ENCODE data around the gene SMG7.

Gene SMG7

DNA sequence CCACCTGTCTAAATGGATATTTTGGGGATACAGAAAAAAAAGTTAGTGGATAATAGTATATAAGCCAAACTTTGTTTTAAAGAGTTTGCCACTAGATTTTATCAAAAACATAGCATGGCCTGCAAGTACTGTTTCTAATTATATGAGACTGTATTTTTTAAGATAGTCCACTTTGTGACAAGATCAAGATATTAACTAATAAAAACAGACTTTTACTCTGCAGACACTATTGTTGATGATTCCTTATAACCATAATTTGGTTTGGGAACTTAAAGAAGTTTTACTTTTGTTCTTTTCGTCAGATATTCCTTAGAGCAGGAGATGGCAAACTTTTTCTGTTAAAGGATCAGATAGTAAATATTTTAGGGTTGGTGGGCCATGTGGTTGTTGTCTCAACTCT is 36.4 kb downstream of the SMG7 start:
- peaks cover 7% of the 10 kb centered on the region; the same call in 1 of the 2 replicates for H3K4me1 ChIP-seq (ENCODE audit: insufficient read depth, low read length)
- H3K9me3 ChIP-seq (ENCODE audit: control insufficient read depth, insufficient read depth, low read length), result no peaks in the 10 kb centered on the region
- H3K36me3 ChIP-seq (ENCODE audit: insufficient read depth, low read length), result no peaks in the 10 kb centered on the region
- no peak overlapping the region for H3K9ac ChIP-seq (ENCODE audit: low read depth, low read length)

DNA sequence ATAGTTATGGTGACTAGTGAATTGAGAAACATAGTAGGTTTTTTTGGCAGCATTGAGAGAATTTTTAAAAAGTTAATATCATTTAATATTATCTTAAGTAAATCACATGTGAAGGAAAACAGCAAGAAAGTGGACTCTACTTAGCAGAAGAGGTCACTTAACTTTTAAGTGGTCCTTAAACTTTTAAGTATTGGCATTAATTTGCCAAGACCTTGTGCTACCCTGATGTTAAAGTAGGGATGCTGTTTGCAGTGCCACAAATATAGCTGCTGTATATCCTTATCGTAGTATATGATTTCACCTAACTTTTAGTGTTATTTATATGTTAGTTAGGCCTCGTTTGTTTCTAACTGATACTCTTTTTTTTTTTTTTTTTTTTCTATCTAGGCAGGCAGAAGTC is 40.2 kb downstream of the SMG7 start:
- Histone ChIP-seq H3K9ac (ENCODE audit: low read depth, low read length) (no peak overlapping the region), H3K4me1 (ENCODE audit: insufficient read depth, low read length) (peaks cover 20% of the 10 kb centered on the region; the same call in 1 of the 2 replicates), H3K36me3 (ENCODE audit: insufficient read depth, low read length) (no peaks in the 10 kb centered on the region), H3K9me3 (ENCODE audit: control insufficient read depth, insufficient read depth, low read length) (no peaks in the 10 kb centered on the region)

DNA sequence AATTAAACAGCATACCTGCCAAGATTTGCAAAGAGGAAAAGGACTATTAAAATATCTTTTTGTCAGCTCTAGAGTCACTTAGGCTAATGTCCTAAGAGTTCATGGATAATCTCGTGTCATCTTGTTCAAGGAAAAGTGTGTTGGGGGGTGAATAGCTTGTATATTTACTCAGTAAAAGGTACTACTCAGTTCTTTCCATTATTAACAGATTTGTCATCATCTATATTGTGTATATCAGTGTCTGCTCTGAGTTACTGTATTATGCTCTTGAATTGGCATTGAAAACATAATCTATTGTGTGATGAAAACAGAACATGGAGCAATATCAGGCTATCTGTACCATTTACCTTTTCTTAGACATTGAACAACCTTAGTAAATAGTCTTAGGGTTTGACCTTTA is 41.9 kb downstream of the SMG7 start:
- Histone ChIP-seq H3K4me1 (ENCODE audit: insufficient read depth, low read length) (peaks cover 20% of the 10 kb centered on the region; the same call in 1 of the 2 replicates), H3K36me3 (ENCODE audit: insufficient read depth, low read length) (peaks cover 4% of the 10 kb centered on the region; the same call in 1 of the 2 replicates)

DNA sequence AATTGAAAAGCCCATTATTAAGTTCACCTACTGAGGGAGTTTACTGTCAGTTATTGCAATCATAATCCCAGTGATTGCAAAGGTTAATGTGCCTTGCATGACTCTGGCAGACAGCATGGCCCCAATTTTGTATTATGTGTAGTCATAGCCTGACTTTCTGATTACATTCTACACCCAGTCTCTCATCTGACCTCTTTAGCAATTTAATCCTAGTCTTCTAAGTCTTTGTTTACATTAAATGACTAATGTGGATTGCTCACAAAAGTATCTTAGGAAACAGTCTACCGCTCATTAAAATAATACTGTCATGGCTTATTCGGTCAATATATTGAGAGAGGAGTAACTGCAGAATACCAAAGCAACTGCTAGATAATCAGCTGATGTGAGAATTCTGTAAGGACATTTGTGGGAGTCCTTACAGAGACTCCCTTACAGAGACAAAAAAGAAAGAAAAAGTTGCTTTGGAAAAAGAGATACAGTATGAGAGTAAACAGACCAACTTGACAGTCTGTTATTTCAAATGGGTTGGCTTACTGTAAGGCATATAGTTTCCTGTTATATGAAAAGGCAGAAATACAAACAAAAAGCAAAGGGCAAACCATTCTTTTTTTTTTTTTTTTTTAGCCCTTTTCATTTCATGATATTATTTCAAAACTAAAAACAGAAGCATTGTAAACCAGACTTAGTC is 42.8 kb downstream of the SMG7 start:
- Histone ChIP-seq H3K9me3 (ENCODE audit: control insufficient read depth, insufficient read depth, low read length) (no peaks in the 10 kb centered on the region), H3K36me3 (ENCODE audit: insufficient read depth, low read length) (peaks cover 4% of the 10 kb centered on the region; the same call in 1 of the 2 replicates), H3K4me1 (ENCODE audit: insufficient read depth, low read length) (peaks cover 20% of the 10 kb centered on the region; the same call in 1 of the 2 replicates), H3K9ac (ENCODE audit: low read depth, low read length) (no peak overlapping the region)

More for the DNA sequence above, 41.9 kb downstream of the SMG7 start:
- no peaks in the 10 kb centered on the region for H3K9me3 ChIP-seq (ENCODE audit: control insufficient read depth, insufficient read depth, low read length)
- no peak overlapping the region for H3K9ac ChIP-seq (ENCODE audit: low read depth, low read length)

- Histone ChIP-seq H3K36me3 (ENCODE audit: insufficient read depth, low read length) (peaks cover 4% of the 10 kb centered on the region; the same call in 1 of the 2 replicates), H3K4me1 (ENCODE audit: insufficient read depth, low read length) (peaks cover 13% of the 10 kb centered on the region; the same call in 1 of the 2 replicates), H3K9me3 (ENCODE audit: control insufficient read depth, insufficient read depth, low read length) (no peaks in the 10 kb centered on the region), H3K9ac (ENCODE audit: low read depth, low read length) (no peak overlapping the region)
Observed at GRCh38 chr1:183516725-183517124, 44.4 kb downstream of the SMG7 start.

DNA sequence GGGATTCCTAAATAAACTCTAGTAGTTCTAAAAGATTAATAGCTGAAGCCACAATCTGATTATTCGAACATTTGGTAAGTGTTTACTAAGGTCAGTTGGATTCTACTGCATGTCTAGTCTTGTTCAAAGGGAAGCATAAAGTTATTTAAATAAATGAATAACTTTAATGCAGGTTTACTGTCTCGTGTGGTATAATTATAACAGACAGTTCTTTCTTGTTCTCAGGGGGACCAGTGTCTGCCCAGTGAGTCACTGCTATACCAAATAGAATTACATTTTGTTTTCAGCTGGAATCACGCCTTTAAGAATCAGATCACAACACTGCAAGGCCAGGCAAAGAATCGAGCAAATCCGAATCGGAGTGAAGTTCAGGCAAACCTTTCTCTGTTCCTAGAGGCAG is 45.1 kb downstream of the SMG7 start:
- Histone ChIP-seq H3K9ac (ENCODE audit: low read depth, low read length) (no peak overlapping the region), H3K9me3 (ENCODE audit: control insufficient read depth, insufficient read depth, low read length) (no peaks in the 10 kb centered on the region), H3K36me3 (ENCODE audit: insufficient read depth, low read length) (peaks cover 4% of the 10 kb centered on the region; the same call in 1 of the 2 replicates), H3K4me1 (ENCODE audit: insufficient read depth, low read length) (peaks cover 13% of the 10 kb centered on the region; the same call in 1 of the 2 replicates)

GRCh38 chr1:183520379-183520778 is 48.1 kb downstream of the SMG7 start:
- peaks cover 4% of the 10 kb centered on the region; the same call in 1 of the 2 replicates for H3K36me3 ChIP-seq (ENCODE audit: insufficient read depth, low read length)
- H3K9ac ChIP-seq (ENCODE audit: low read depth, low read length), result no peak overlapping the region
- H3K9me3 ChIP-seq (ENCODE audit: control insufficient read depth, insufficient read depth, low read length), result no peaks in the 10 kb centered on the region
- H3K4me1 ChIP-seq (ENCODE audit: insufficient read depth, low read length), result 0 out of 2 replicates have a peak, but pooled peaks cover under 1% of the 10 kb centered on the region

DNA sequence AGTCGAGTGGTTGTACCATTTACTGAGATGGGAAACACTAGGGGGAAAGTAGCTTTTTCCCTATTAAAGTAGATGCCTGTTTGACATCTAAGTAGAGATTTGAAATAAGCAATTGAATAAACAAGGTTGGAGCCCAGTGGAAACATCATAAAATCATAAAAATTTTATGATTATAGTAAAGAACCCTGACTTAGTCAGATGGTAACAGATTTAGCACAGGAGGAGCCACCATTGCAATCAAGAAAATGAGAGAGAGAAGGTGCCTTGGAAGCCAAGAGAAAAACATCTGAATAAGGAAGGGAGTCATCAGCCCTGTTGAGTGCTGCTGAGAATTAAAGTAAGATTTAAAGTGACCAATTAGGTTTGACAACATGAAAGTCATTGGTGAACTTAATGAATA is 49.8 kb downstream of the SMG7 start:
- H3K36me3 ChIP-seq (ENCODE audit: insufficient read depth, low read length), result peaks cover 4% of the 10 kb centered on the region; the same call in 1 of the 2 replicates
- H3K9me3 ChIP-seq (ENCODE audit: control insufficient read depth, insufficient read depth, low read length), result no peaks in the 10 kb centered on the region
- no peak overlapping the region for H3K9ac ChIP-seq (ENCODE audit: low read depth, low read length)
- H3K4me1 ChIP-seq (ENCODE audit: insufficient read depth, low read length), result no peaks in the 10 kb centered on the region

DNA sequence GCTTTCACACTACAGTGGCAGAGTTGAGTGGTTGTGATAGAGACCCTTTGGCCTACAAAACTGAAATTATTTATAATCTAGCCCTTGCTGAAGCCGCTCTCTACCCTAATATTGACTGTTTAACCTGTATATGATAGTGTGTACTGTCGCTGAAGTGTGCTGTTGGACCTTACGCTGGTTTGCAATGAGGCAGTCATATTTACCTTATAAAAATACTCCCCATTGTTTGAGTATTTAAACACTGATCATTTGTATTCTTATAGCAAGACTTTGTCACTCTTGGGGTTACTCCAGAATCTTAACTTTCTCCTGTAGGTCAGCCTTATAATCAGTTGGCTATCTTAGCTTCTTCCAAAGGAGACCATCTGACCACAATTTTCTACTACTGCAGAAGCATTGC is 56.3 kb downstream of the SMG7 start:
- Histone ChIP-seq H3K36me3 (ENCODE audit: insufficient read depth, low read length) (peaks cover 5% of the 10 kb centered on the region; the same call in 1 of the 2 replicates), H3K9ac (ENCODE audit: low read depth, low read length) (no peak overlapping the region), H3K9me3 (ENCODE audit: control insufficient read depth, insufficient read depth, low read length) (no peaks in the 10 kb centered on the region), H3K4me1 (ENCODE audit: insufficient read depth, low read length) (no peaks in the 10 kb centered on the region)

DNA sequence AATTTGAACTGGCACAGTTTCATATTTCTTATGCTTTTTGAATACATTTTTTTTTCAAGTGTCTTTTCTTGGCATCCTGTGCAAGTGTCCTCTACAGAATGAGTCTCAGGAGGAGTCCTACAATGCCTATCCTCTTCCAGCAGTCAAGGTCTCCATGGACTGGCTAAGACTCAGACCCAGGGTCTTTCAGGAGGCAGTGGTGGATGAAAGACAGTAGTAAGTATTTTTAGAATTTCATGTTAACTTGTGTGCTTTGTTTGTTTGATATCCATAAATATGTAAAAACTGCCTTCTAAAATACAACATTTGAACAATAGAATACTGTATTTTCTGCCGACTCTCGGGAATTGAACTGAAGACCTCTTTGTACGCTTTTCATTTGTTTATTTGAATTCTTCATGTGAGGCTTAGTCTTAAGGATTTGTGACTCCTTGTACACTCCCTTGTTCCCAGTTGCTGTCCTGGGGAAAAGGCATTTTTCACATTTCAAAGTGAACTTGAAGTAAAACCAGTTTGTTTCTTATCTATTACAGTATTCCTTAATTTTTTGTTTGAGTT is 61.4 kb downstream of the SMG7 start:
- Histone ChIP-seq H3K9me3 (ENCODE audit: control insufficient read depth, insufficient read depth, low read length) (no peaks in the 10 kb centered on the region), H3K36me3 (ENCODE audit: insufficient read depth, low read length) (peaks cover 3% of the 10 kb centered on the region; the same call in 1 of the 2 replicates)

GRCh38 chr1:183537405-183537804 is 65.1 kb downstream of the SMG7 start:
- Histone ChIP-seq H3K9me3 (ENCODE audit: control insufficient read depth, insufficient read depth, low read length) (no peaks in the 10 kb centered on the region), H3K9ac (ENCODE audit: low read depth, low read length) (no peak overlapping the region), H3K36me3 (ENCODE audit: insufficient read depth, low read length) (peaks cover 8% of the 10 kb centered on the region; the same call in 1 of the 2 replicates), H3K4me1 (ENCODE audit: insufficient read depth, low read length) (no peaks in the 10 kb centered on the region)

More for the DNA sequence above, 61.4 kb downstream of the SMG7 start:
- Histone ChIP-seq H3K4me1 (ENCODE audit: insufficient read depth, low read length) (no peaks in the 10 kb centered on the region), H3K9ac (ENCODE audit: low read depth, low read length) (no peak overlapping the region)

DNA sequence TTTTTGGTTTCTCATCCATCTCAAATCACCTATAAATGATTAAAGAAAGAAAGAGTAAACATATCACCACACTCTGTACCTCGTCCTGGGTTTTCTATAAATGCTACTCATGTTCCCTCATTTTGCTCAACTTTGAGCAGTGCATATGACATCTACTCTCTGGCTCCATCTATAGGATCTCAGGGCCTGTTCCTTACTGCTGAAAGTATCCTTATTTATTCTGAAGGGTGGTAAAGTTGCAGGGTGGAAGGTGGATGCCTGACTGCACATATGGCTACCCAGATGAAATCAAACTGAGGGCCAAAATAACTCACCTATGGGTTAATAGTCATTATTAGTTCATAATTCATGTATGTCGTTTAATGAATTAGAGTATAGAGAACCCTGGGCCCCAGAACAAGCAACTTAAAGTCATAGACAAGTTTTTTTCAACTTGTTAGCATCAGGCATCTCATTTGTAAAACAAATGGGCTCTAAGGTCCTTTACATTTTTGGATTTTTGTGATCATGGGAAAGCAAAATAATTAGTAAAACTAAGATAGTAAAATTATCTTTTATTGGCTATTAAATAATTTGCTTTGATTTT is 71.4 kb downstream of the SMG7 start:
- Histone ChIP-seq H3K9me3 (ENCODE audit: control insufficient read depth, insufficient read depth, low read length) (no peaks in the 10 kb centered on the region), H3K36me3 (ENCODE audit: insufficient read depth, low read length) (peaks cover 15% of the 10 kb centered on the region; the same call in 1 of the 2 replicates), H3K4me1 (ENCODE audit: insufficient read depth, low read length) (peaks cover 17% of the 10 kb centered on the region; the same call in 1 of the 2 replicates), H3K9ac (ENCODE audit: low read depth, low read length) (no peak overlapping the region)

- Histone ChIP-seq H3K4me1 (ENCODE audit: insufficient read depth, low read length) (peaks cover 17% of the 10 kb centered on the region; the same call in 1 of the 2 replicates), H3K9me3 (ENCODE audit: control insufficient read depth, insufficient read depth, low read length) (no peaks in the 10 kb centered on the region), H3K36me3 (ENCODE audit: insufficient read depth, low read length) (peaks cover 12% of the 10 kb centered on the region; the same call in 1 of the 2 replicates), H3K9ac (ENCODE audit: low read depth, low read length) (no peak overlapping the region)
Observed at GRCh38 chr1:183544598-183545297, 72.4 kb downstream of the SMG7 start.

- H3K4me1 ChIP-seq (ENCODE audit: insufficient read depth, low read length), result peaks cover 17% of the 10 kb centered on the region; the same call in 1 of the 2 replicates
- H3K9ac ChIP-seq (ENCODE audit: low read depth, low read length), result no peak overlapping the region
- H3K9me3 ChIP-seq (ENCODE audit: control insufficient read depth, insufficient read depth, low read length), result no peaks in the 10 kb centered on the region
- H3K36me3 ChIP-seq (ENCODE audit: insufficient read depth, low read length), result peaks cover 12% of the 10 kb centered on the region; the same call in 1 of the 2 replicates
Observed at GRCh38 chr1:183546427-183546826, 74.1 kb downstream of the SMG7 start.
